H1 (cell line): ENCODE results near the gene MYH9. TPM values are rescaled to one million over a fixed set of nuclear protein-coding genes. Genes with fewer than 3 reads are reported as not detected.

Experiments
- CTBP2 ChIP-seq: IDR thresholded peaks from 2 replicates; pipeline ENCODE4 v1.7.0; 2011; ENCODE audit warnings: borderline replicate concordance, mild to moderate bottlenecking, moderate library complexity, mixed read lengths, low read length; ENCODE audit not compliant: insufficient read depth, insufficient read length
- SIN3A ChIP-seq, 2 experiments: IDR thresholded peaks in 1 of 2; conservative IDR thresholded peaks in 1 of 2; 2 replicates each; pipeline ENCODE4 v1.6.1; 2011 to 2012; ENCODE audit warnings: low read length in 2 of 2, improper control_type of control experiment in 1 of 2, low read depth in 1 of 2, mild to moderate bottlenecking in 1 of 2
- TBP ChIP-seq: IDR thresholded peaks from 2 replicates; pipeline ENCODE4 v1.6.1; 2011; ENCODE audit warnings: low read depth, low read length, improper control_type of control experiment
- polyA plus RNA-seq, 7 experiments: library from polyadenylated mRNA; depleted of rRNA in 3 of 7; stranded (reverse) in 5 of 7; unstranded in 2 of 7; fragments of >200 nt in 5 of 7; fragments of 200-250 nt in 2 of 7; gene quantifications; 1 replicate in 5 of 7; 2 replicates in 1 of 7; 4 replicates in 1 of 7; pipeline versions ENCODE4 v1.2.1 to v1.2.3, GENCODE V29; 2011 to 2013; ENCODE audit warnings: missing spikeins in 2 of 7, mixed read lengths in 2 of 7
- total RNA-seq: library from RNA; stranded (reverse); fragmentation: NEBNext Ultra II Directional; extraction: Animal tissue kit (Norgen Biotek cat#: 25700); gene quantifications from 2 replicates; pipeline ENCODE4 v1.2.1, GENCODE V29; 2021
- TF ChIP-seq, protein P1 (sequence below): IDR thresholded peaks from 2 replicates; pipeline ENCODE4 v1.6.1; 2011; ENCODE audit warnings: low read length, improper control_type of control experiment

Gene MYH9
- total and polyA plus RNA-seq, 2 of the 8 experiments (the other 6 are each of a cell fraction or from before 2014, with no cell fraction given), result 24.9 to 322 TPM

DNA sequence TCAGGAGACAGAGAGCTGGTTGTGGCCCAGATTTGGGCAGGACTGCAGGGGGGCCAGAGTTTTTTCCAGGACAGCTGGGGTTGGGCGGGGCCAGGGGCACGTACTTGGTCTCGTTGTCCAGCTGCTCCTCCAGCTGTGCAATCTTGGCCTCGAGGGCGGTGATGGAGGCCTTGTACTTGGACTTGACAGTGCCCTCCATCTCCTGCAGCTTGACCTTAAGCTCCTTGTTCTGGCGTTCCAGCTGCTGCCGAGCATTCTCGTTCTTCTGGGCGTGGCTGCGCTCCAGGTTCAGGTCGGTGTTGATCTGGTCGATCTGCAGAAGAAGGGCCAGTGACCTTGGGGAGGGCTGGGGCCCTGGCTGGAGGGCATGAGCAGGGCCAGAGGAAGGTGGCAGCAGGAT, 102.8 kb downstream of the MYH9 start (continued):
- TF ChIP-seq CTBP2, result no peak
- TF ChIP-seq TBP, result no peak
- TF ChIP-seq SIN3A (conservative IDR thresholded peaks at IDR 0.05 in 1 of 2, IDR thresholded peaks at IDR 0.05 in 1 of 2; ENCODE audit: low read depth in 1 of 2, low read length in 2 of 2), result no peak
- TF ChIP-seq, protein P1, sequence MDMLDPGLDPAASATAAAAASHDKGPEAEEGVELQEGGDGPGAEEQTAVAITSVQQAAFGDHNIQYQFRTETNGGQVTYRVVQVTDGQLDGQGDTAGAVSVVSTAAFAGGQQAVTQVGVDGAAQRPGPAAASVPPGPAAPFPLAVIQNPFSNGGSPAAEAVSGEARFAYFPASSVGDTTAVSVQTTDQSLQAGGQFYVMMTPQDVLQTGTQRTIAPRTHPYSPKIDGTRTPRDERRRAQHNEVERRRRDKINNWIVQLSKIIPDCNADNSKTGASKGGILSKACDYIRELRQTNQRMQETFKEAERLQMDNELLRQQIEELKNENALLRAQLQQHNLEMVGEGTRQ, result no peak
